WTC11 (cell line): Measurements from ENCODE around the gene EXOSC2. TPM values are rescaled to one million over a fixed set of nuclear protein-coding genes. Genes with fewer than 3 reads are reported as not detected.

Experiments
- ATAC-seq: fragments of 200-7000 bp; cut with Tn5 transposase; 2 replicates; pipeline ENCODE4 v1.10.0; 2021; ENCODE audit warnings: mild to moderate bottlenecking, moderate library complexity
- CTCF ChIA-PET: fragments of 300-600 bp; sonication (Branson Sonifier 250); formaldehyde crosslinking; loops from one replicate; lab custom pipeline; 2021; ENCODE audit warnings: antibody characterized with exemption; lab: Charles Lee
- POLR2A ChIA-PET: fragments of 350-600 bp; sonication (Branson Sonifier 250); formaldehyde crosslinking; loops from one replicate; lab custom pipeline; 2021; ENCODE audit warnings: antibody characterized with exemption; lab: Charles Lee
- DNase-seq: peaks from one replicate; pipeline ENCODE4 v3.0.0; 2021; ENCODE audit warnings: low spot score
- H3K27ac Mint-ChIP-seq: 2 replicates; pipeline ENCODE4 v1.8.0; 2021; ENCODE audit warnings: mixed read lengths
- H3K27me3 Mint-ChIP-seq: 2 replicates; pipeline ENCODE4 v1.8.0; 2021; ENCODE audit warnings: low read depth, mild to moderate bottlenecking, moderate library complexity, mixed read lengths
- H3K36me3 Mint-ChIP-seq: 2 replicates; pipeline ENCODE4 v1.8.0; 2021; ENCODE audit warnings: mixed read lengths
- H3K4me1 Mint-ChIP-seq: 2 replicates; pipeline ENCODE4 v1.8.0; 2022; ENCODE audit warnings: mixed read lengths
- H3K4me3 Mint-ChIP-seq: 2 replicates; pipeline ENCODE4 v1.8.0; 2021; ENCODE audit warnings: mild to moderate bottlenecking, moderate library complexity, mixed read lengths
- H3K9me3 Mint-ChIP-seq: 2 replicates; pipeline ENCODE4 v1.8.0; 2021; ENCODE audit warnings: mixed read lengths
- CREM ChIP-seq: sonication (generic); formaldehyde crosslinking; IDR thresholded peaks from 2 replicates; pipeline ENCODE4 v1.8.1; 2022; ENCODE audit warnings: mild to moderate bottlenecking, missing genetic modification reagents, moderate library complexity
- FOXK1 ChIP-seq: sonication (generic); formaldehyde crosslinking; IDR thresholded peaks from 2 replicates; pipeline ENCODE4 v1.8.0; 2022; ENCODE audit warnings: mild to moderate bottlenecking, moderate library complexity, missing genetic modification reagents
- GABPB1 ChIP-seq: sonication (generic); formaldehyde crosslinking; IDR thresholded peaks from 2 replicates; pipeline ENCODE4 v1.8.1; 2023; ENCODE audit warnings: mild to moderate bottlenecking, missing genetic modification reagents
- GRHL2 ChIP-seq: fragments of 250-450 bp; sonication (Bioruptor Pico); IDR thresholded peaks from 2 replicates; pipeline ENCODE4 v1.8.0; 2022; ENCODE audit warnings: mild to moderate bottlenecking, moderate library complexity; ENCODE audit not compliant: insufficient replicate concordance, severe bottlenecking
- JAZF1 ChIP-seq: fragments of 250-450 bp; sonication (Bioruptor Pico); IDR thresholded peaks from 2 replicates; pipeline ENCODE4 v1.9.0; 2021; ENCODE audit warnings: moderate library complexity, mild to moderate bottlenecking, inconsistent platforms
- SMAD4 ChIP-seq: sonication (generic); formaldehyde crosslinking; IDR thresholded peaks from 2 replicates; pipeline ENCODE4 v1.8.0; 2022; ENCODE audit warnings: mild to moderate bottlenecking, missing genetic modification reagents
- TCF7 ChIP-seq: sonication (generic); formaldehyde crosslinking; IDR thresholded peaks from 2 replicates; pipeline ENCODE4 v1.8.0; 2022; ENCODE audit warnings: mild to moderate bottlenecking, low read depth, missing genetic modification reagents, moderate library complexity
- total RNA-seq: library from RNA; stranded (reverse); gene quantifications from 3 replicates; pipeline ENCODE4 v1.2.3, GENCODE V29; 2021
- TF ChIP-seq, protein P1 (sequence below): fragments of 250-450 bp; sonication (Bioruptor Pico); IDR thresholded peaks from 2 replicates; pipeline ENCODE4 v1.9.0; 2021; ENCODE audit warnings: mild to moderate bottlenecking
- TF ChIP-seq, protein P2 (sequence below): fragments of 200-600 bp; IDR thresholded peaks from 2 replicates; pipeline ENCODE4 v1.8.0; 2022; ENCODE audit warnings: antibody characterized with exemption
- TF ChIP-seq, protein P3 (sequence below): fragments of 250-450 bp; sonication (Bioruptor Pico); IDR thresholded peaks from 2 replicates; pipeline ENCODE4 v1.9.0; 2021; ENCODE audit warnings: mild to moderate bottlenecking
- TF ChIP-seq, protein P4 (sequence below): fragments of 250-450 bp; sonication (Bioruptor Pico); IDR thresholded peaks from 2 replicates; pipeline ENCODE4 v2.1.2; 2022; ENCODE audit warnings: mild to moderate bottlenecking, moderate library complexity
- TF ChIP-seq, protein P5 (sequence below): sonication (generic); formaldehyde crosslinking; IDR thresholded peaks from 2 replicates; pipeline ENCODE4 v1.8.1; 2023; ENCODE audit warnings: mild to moderate bottlenecking, missing genetic modification reagents, moderate library complexity
- TF ChIP-seq, protein P6 (sequence below): sonication (generic); formaldehyde crosslinking; conservative IDR thresholded peaks from 2 replicates; pipeline ENCODE4 v1.8.1; 2022; ENCODE audit warnings: mild to moderate bottlenecking, missing genetic modification reagents
- TF ChIP-seq, protein P7 (sequence below): sonication (generic); formaldehyde crosslinking; IDR thresholded peaks from 2 replicates; pipeline ENCODE4 v1.8.0; 2022; ENCODE audit warnings: mild to moderate bottlenecking, missing genetic modification reagents

The EXOSC2 gene
- total RNA-seq, 1 experiment from 2014 or later: 76.1 TPM

DNA sequence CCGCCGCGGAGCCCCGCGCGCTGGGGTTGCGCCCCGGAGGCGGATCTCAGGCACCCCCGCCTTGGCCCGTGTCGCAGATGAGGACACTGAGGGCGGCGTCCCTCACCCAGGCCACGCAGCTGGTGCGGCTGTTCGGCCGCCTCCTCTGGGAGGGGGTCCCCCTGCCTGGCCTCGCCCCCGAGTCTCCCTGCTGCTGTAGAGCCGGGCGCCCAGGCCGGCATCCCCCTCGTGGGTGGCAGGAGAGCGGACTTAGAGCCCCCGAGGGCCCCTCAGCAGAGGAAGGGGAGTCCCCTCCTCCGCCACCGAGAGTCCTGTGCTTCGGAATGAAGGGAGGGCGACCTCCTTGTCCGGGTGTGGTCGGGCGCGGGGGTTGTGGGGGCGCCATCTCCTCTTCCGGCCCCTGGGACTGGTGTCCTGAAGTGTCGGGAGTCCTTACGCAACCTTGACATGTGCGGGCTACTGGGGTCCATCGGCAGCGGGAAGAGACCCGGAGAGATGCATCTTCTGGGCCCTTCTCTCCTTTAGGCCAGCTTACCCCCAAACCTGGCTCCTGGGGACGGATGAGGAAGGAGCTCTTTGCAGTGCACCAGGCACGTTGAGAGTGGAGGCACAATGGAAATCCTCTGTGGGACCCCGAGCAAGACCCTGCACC, 11.7 kb upstream of the EXOSC2 start:
- TF ChIP-seq JAZF1: no peak
- TF ChIP-seq, protein P1, sequence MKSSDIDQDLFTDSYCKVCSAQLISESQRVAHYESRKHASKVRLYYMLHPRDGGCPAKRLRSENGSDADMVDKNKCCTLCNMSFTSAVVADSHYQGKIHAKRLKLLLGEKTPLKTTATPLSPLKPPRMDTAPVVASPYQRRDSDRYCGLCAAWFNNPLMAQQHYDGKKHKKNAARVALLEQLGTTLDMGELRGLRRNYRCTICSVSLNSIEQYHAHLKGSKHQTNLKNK (CRISPR knock-in tag): no peak
- TF ChIP-seq, protein P2, sequence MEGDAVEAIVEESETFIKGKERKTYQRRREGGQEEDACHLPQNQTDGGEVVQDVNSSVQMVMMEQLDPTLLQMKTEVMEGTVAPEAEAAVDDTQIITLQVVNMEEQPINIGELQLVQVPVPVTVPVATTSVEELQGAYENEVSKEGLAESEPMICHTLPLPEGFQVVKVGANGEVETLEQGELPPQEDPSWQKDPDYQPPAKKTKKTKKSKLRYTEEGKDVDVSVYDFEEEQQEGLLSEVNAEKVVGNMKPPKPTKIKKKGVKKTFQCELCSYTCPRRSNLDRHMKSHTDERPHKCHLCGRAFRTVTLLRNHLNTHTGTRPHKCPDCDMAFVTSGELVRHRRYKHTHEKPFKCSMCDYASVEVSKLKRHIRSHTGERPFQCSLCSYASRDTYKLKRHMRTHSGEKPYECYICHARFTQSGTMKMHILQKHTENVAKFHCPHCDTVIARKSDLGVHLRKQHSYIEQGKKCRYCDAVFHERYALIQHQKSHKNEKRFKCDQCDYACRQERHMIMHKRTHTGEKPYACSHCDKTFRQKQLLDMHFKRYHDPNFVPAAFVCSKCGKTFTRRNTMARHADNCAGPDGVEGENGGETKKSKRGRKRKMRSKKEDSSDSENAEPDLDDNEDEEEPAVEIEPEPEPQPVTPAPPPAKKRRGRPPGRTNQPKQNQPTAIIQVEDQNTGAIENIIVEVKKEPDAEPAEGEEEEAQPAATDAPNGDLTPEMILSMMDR: no peak
- TF ChIP-seq, protein P3, sequence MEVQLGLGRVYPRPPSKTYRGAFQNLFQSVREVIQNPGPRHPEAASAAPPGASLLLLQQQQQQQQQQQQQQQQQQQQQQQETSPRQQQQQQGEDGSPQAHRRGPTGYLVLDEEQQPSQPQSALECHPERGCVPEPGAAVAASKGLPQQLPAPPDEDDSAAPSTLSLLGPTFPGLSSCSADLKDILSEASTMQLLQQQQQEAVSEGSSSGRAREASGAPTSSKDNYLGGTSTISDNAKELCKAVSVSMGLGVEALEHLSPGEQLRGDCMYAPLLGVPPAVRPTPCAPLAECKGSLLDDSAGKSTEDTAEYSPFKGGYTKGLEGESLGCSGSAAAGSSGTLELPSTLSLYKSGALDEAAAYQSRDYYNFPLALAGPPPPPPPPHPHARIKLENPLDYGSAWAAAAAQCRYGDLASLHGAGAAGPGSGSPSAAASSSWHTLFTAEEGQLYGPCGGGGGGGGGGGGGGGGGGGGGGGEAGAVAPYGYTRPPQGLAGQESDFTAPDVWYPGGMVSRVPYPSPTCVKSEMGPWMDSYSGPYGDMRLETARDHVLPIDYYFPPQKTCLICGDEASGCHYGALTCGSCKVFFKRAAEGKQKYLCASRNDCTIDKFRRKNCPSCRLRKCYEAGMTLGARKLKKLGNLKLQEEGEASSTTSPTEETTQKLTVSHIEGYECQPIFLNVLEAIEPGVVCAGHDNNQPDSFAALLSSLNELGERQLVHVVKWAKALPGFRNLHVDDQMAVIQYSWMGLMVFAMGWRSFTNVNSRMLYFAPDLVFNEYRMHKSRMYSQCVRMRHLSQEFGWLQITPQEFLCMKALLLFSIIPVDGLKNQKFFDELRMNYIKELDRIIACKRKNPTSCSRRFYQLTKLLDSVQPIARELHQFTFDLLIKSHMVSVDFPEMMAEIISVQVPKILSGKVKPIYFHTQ (CRISPR knock-in tag): no peak
- TF ChIP-seq FOXK1: no peak
- Mint-ChIP-seq H3K9me3 (peaks cover 9% of the 10 kb centered on the region), H3K4me3 (peak overlapping the region; percentile 79), H3K27me3 (peaks cover 50% of the 10 kb centered on the region), H3K4me1 (peaks cover 2% of the 10 kb centered on the region; the same call in 1 of the 2 replicates), H3K36me3 (peaks cover 3% of the 10 kb centered on the region; the same call in 1 of the 2 replicates), H3K27ac (no peak overlapping the region)
- ATAC-seq (peak; percentile 48), DNase-seq (peak; percentile 37)
- ChIA-PET POLR2A (interaction anchor here (0.9 to 1.3 kb wide), 2 partner anchors 23 to 219 kb away, joined by 3 to 4 read pairs; no protein-coding TSS in a partner anchor), CTCF (interaction anchor here (0.7 to 4.3 kb wide), 22 partner anchors 11 to 234 kb away, joined by 3 to 60 read pairs (median 4); partner anchors contain the start of genes EXOSC2 and PRDM12)

DNA sequence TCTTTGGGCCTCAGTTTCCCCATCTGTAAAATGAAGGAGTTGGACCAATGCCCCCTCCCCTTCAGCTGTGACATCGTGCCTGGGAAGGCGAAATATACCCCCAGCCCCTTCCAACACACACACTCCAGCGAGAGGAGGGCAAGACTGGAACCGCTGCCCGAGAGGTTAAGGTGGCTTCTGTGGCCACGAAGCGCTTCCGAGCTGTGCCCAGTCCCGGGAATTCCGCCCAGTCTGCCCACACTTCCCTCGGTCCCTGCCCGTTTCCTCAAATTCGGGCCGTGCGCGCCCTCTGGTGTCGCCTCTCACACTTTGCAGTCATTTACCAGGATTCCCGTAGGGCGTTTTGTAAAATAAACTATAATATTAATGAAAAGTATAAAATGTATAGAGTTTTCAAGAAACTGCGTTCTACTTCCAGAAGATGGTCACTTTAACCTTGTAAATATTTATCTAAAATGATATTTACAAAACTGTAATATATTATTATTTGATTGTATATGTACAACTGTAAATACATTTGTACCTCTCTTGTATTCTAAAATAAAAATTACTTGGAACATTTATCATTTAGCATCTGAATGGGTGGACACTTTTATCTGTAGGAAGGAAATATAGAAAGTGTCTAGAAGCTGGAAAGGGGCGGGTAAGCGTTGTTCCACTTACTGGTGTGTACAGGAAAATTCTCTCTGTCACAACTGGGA, 11.0 kb upstream of the EXOSC2 start:
- POLR2A ChIA-PET: interaction anchor here (0.7 to 1.3 kb wide), 3 partner anchors 24 to 220 kb away, joined by 3 to 5 read pairs (median 4); no protein-coding TSS in a partner anchor
- Mint-ChIP-seq H3K4me1 (peaks cover 2% of the 10 kb centered on the region; the same call in 1 of the 2 replicates), H3K36me3 (peaks cover 3% of the 10 kb centered on the region; the same call in 1 of the 2 replicates), H3K9me3 (peaks cover 9% of the 10 kb centered on the region), H3K4me3 (peak overlapping the region; percentile 79), H3K27me3 (peaks cover 48% of the 10 kb centered on the region), H3K27ac (no peak overlapping the region)
- TF ChIP-seq, protein P2: peak; percentile 69
- no peak for TF ChIP-seq GRHL2 (CRISPR knock-in tag)
- DNase-seq (peak; percentile 79), ATAC-seq (peak; percentile 59)
- CTCF ChIA-PET: interaction anchor here (0.6 to 4.3 kb wide), 26 partner anchors 10 to 235 kb away, joined by 3 to 60 read pairs (median 4); partner anchors contain the start of genes EXOSC2 and PRDM12

DNA sequence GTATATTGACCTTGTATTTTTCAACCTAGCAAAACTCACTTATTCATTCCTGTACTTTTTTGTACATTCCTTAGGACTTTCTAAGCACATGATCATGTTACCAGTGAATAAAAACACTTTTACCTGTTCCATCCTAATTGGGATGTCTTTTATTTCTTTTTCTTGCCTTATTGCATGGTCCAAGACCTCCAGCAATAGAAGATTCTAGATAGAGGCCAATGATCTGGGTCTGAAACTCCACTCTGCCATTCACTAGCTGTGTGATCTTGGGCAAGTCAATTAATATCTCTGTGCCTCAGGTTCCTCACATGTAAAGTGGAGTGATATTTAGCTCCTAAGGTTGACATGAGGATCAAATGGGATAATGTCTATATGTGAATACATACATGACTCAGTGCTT, 8.5 kb upstream of the EXOSC2 start:
- ATAC-seq (no peak), DNase-seq (no peak)
- Mint-ChIP-seq H3K4me3 (no peak overlapping the region), H3K36me3 (peaks cover 3% of the 10 kb centered on the region; the same call in 1 of the 2 replicates), H3K9me3 (peaks cover 9% of the 10 kb centered on the region), H3K4me1 (peaks cover 9% of the 10 kb centered on the region), H3K27me3 (peaks cover 23% of the 10 kb centered on the region), H3K27ac (no peak overlapping the region)
- ChIA-PET POLR2A (no interaction called here), CTCF (interaction anchor here (1.4 to 2.2 kb wide), 9 partner anchors 8 to 264 kb away, joined by 3 to 42 read pairs (median 5); partner anchors contain the start of gene EXOSC2)
- TF ChIP-seq, protein P4, sequence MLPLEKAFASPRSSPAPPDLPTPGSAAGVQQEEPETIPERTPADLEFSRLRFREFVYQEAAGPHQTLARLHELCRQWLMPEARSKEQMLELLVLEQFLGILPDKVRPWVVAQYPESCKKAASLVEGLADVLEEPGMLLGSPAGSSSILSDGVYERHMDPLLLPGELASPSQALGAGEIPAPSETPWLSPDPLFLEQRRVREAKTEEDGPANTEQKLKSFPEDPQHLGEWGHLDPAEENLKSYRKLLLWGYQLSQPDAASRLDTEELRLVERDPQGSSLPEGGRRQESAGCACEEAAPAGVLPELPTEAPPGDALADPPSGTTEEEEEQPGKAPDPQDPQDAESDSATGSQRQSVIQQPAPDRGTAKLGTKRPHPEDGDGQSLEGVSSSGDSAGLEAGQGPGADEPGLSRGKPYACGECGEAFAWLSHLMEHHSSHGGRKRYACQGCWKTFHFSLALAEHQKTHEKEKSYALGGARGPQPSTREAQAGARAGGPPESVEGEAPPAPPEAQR (CRISPR knock-in tag): no peak
- no peak for TF ChIP-seq SMAD4 (CRISPR knock-in tag)
- TF ChIP-seq, protein P5, sequence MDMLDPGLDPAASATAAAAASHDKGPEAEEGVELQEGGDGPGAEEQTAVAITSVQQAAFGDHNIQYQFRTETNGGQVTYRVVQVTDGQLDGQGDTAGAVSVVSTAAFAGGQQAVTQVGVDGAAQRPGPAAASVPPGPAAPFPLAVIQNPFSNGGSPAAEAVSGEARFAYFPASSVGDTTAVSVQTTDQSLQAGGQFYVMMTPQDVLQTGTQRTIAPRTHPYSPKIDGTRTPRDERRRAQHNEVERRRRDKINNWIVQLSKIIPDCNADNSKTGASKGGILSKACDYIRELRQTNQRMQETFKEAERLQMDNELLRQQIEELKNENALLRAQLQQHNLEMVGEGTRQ (CRISPR knock-in tag): no peak
- no peak for TF ChIP-seq TCF7
- no peak for TF ChIP-seq FOXK1
- TF ChIP-seq, protein P6, sequence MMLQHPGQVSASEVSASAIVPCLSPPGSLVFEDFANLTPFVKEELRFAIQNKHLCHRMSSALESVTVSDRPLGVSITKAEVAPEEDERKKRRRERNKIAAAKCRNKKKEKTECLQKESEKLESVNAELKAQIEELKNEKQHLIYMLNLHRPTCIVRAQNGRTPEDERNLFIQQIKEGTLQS (CRISPR knock-in tag): no peak
- TF ChIP-seq CREM: no peak
- no peak for TF ChIP-seq GABPB1 (CRISPR knock-in tag)
- TF ChIP-seq JAZF1: no peak
- TF ChIP-seq, protein P7, sequence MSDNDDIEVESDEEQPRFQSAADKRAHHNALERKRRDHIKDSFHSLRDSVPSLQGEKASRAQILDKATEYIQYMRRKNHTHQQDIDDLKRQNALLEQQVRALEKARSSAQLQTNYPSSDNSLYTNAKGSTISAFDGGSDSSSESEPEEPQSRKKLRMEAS (CRISPR knock-in tag): no peak
